Forelimb muscle (tissue), 1 donor: Measurements from ENCODE around the gene HTT. TPM values are rescaled to one million over a fixed set of nuclear protein-coding genes. Genes with fewer than 3 reads are reported as not detected.

ENCODE experiments used
- DNase-seq: peaks from one replicate; pipeline ENCODE4 v3.0.0-alpha.2; 2013; ENCODE audit warnings: low read depth
- polyA plus RNA-seq: library from polyadenylated mRNA; unstranded; fragments of 120-200 nt; gene quantifications from one replicate; pipeline ENCODE4 v1.2.1, GENCODE V29; 2013; ENCODE audit not compliant: insufficient read length

Gene HTT
- polyA plus RNA-seq, 1 donor: 21.1 TPM

GRCh38 chr4:3234171-3235029 is 159.9 kb downstream of the HTT start:
- no peak for DNase-seq

- no peak for DNase-seq
Observed at GRCh38 chr4:3235030-3235345, 160.5 kb downstream of the HTT start.

- no peak for DNase-seq
Observed at GRCh38 chr4:3235581-3235980, 161.1 kb downstream of the HTT start.

GRCh38 chr4:3236326-3236878 is 161.9 kb downstream of the HTT start:
- no peak for DNase-seq

- DNase-seq: no peak
Observed at GRCh38 chr4:3237266-3237665, 162.8 kb downstream of the HTT start.

GRCh38 chr4:3237712-3238560 is 163.5 kb downstream of the HTT start:
- DNase-seq: no peak

- DNase-seq: no peak
Observed at GRCh38 chr4:3238721-3239120, 164.2 kb downstream of the HTT start.

GRCh38 chr4:3239303-3239702 is 164.8 kb downstream of the HTT start:
- DNase-seq: no peak

GRCh38 chr4:3239998-3240920 is 165.8 kb downstream of the HTT start:
- DNase-seq: no peak

GRCh38 chr4:3240936-3241522 is 166.5 kb downstream of the HTT start:
- DNase-seq: no peak

- DNase-seq: peak; percentile 91
Observed at GRCh38 chr4:3241898-3242524, 167.5 kb downstream of the HTT start.

- no peak for DNase-seq
Observed at GRCh38 chr4:3243136-3243780, 168.8 kb downstream of the HTT start.

GRCh38 chr4:3244002-3244401 is 169.5 kb downstream of the HTT start:
- no peak for DNase-seq

- DNase-seq: no peak
Observed at GRCh38 chr4:3244747-3245146, 170.3 kb downstream of the HTT start.

- no peak for DNase-seq
Observed at GRCh38 chr4:3245676-3246075, 171.2 kb downstream of the HTT start.

GRCh38 chr4:3246458-3247398 is 172.2 kb downstream of the HTT start:
- DNase-seq: no peak

GRCh38 chr4:3247399-3248177 is 173.1 kb downstream of the HTT start:
- no peak for DNase-seq

GRCh38 chr4:3248178-3248480 is 173.6 kb downstream of the HTT start:
- DNase-seq: no peak
